ENCODE data around the gene CXCL14.

The CXCL14 gene

DNA sequence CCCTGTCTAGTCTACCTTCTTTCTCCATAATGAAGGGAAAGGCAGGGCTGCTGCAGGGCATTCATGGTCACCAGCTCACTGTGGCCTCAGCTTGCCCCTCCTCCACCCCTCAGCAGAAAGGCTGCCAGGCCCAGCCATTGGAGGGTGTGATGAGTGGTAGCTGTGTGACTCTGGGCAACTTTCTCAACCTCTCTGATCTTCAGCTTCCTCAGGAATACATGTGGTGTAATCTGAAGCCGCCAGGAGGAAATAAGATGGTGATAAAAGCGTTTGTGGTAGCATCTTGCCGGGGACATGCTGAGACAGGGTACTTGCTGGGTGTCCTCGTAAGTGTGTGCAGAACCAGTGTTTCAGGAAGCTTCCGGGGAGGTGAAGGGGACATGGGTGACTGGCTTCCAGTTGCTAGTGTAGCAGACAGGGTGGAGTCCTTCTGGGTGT lies 9.8 kb downstream of the CXCL14 start:
- Histone ChIP-seq H3K4me2 (ENCODE audit: insufficient read depth, low read length, poor library complexity, severe bottlenecking) (no peak overlapping the region), H3K18ac (ENCODE audit: low read length) (no peak overlapping the region), H3K9me3 (replicated peaks in 1 of 2; ENCODE audit: control insufficient read depth in 2 of 2, insufficient read depth in 1 of 2, low read depth in 1 of 2, low read length in 2 of 2) (no peaks in the 10 kb centered on the region), H3K36me3 (replicated peaks in 1 of 2; ENCODE audit: control insufficient read depth in 2 of 2, insufficient read depth in 2 of 2, low read length in 2 of 2) (no peaks in the 10 kb centered on the region), H2BK15ac (ENCODE audit: low read length) (no peak overlapping the region), H3K27ac (replicated peaks; ENCODE audit: low read length) (no peak overlapping the region), H3K79me1 (ENCODE audit: low read depth, low read length) (no peaks in the 10 kb centered on the region), H2BK120ac (ENCODE audit: low read depth, low read length) (no peak overlapping the region), H3K23ac (ENCODE audit: low read depth, low read length, poor library complexity) (no peak overlapping the region), H3K9ac (ENCODE audit: low read depth, low read length, poor library complexity) (no peak overlapping the region), H2AK5ac (ENCODE audit: low read depth, low read length) (no peak overlapping the region), H3K14ac (ENCODE audit: low read length) (no peak overlapping the region), H3K4ac (ENCODE audit: low read length) (no peak overlapping the region), H2AFZ (ENCODE audit: low read length) (no peak overlapping the region), H2BK5ac (ENCODE audit: low read length) (no peak overlapping the region), H3K27me3 (ENCODE audit: control insufficient read depth in 3 of 3, insufficient read depth in 3 of 3, low read depth in 1 of 3, low read length in 3 of 3) (peaks cover 0 to 13% (median 0%) of the 10 kb centered on the region in 3 experiments), H4K91ac (ENCODE audit: low read depth, low read length, poor library complexity) (no peak overlapping the region), H3K4me3 (ENCODE audit: low read length in 2 of 2) (no peak overlapping the region), H3K4me1 (ENCODE audit: control insufficient read depth in 2 of 2, insufficient read depth in 1 of 2, low read depth in 1 of 2, low read length in 2 of 2) (peaks cover 0 to 2% of the 10 kb centered on the region in 2 donors), H2BK12ac (ENCODE audit: low read length) (no peak overlapping the region), H4K8ac (ENCODE audit: low read depth, low read length) (no peak overlapping the region)
- WGBS, 2 donors (ENCODE audit: extremely low coverage in 2 of 2, insufficient read length in 2 of 2, insufficient replicate concordance in 1 of 2) = no CpG with 5 or more reads among the region's 5 CpGs
- DNase-seq (ENCODE audit: low spot score) = no peak

DNA sequence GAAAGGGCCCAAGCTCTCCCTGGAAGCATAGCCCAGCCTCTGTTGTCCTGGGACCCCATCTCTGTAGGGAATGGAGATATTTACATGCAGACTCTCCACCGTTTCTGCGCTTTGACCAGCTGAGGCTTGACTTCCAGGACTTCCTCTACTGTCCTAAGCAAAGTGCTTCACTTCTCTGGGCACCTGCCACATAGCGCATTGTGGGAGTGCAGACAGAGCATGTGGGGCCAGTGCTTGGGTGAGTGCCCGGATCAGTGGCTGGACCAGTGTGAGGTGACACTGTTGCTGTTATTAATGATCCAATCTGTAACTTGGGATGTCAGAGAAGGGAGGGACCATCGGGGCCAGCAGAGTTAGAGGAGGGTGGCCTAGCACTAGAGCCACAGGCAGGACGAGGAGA lies 10.5 kb downstream of the CXCL14 start:
- no peaks in the 10 kb centered on the region for H3K79me1 ChIP-seq (ENCODE audit: low read depth, low read length)
- no peaks in the 10 kb centered on the region for H3K9me3 ChIP-seq (replicated peaks in 1 of 2; ENCODE audit: control insufficient read depth in 2 of 2, insufficient read depth in 1 of 2, low read depth in 1 of 2, low read length in 2 of 2)
- no peak overlapping the region for H3K27ac ChIP-seq (replicated peaks; ENCODE audit: low read length)
- no peak overlapping the region for H3K4me3 ChIP-seq (ENCODE audit: low read length in 2 of 2)
- H3K18ac ChIP-seq (ENCODE audit: low read length) = peak overlapping the region; percentile 61
- no peak overlapping the region for H3K4ac ChIP-seq (ENCODE audit: low read length)
- DNase-seq (ENCODE audit: low spot score) = no peak
- no peak overlapping the region for H2AFZ ChIP-seq (ENCODE audit: low read length)
- peaks cover 0 to 13% (median 0%) of the 10 kb centered on the region in 3 experiments for H3K27me3 ChIP-seq (ENCODE audit: control insufficient read depth in 3 of 3, insufficient read depth in 3 of 3, low read depth in 1 of 3, low read length in 3 of 3)
- H2BK15ac ChIP-seq (ENCODE audit: low read length) = no peak overlapping the region
- H4K8ac ChIP-seq (ENCODE audit: low read depth, low read length) = no peak overlapping the region
- H3K36me3 ChIP-seq (replicated peaks in 1 of 2; ENCODE audit: control insufficient read depth in 2 of 2, insufficient read depth in 2 of 2, low read length in 2 of 2) = no peaks in the 10 kb centered on the region
- no peak overlapping the region for H2BK12ac ChIP-seq (ENCODE audit: low read length)
- WGBS, 2 donors (ENCODE audit: extremely low coverage in 2 of 2, insufficient read length in 2 of 2, insufficient replicate concordance in 1 of 2) = no CpG with 5 or more reads among the region's 6 CpGs
- no peak overlapping the region for H4K91ac ChIP-seq (ENCODE audit: low read depth, low read length, poor library complexity)
- H3K9ac ChIP-seq (ENCODE audit: low read depth, low read length, poor library complexity) = peak overlapping the region; percentile 26
- H3K23ac ChIP-seq (ENCODE audit: low read depth, low read length, poor library complexity) = no peak overlapping the region
- H3K14ac ChIP-seq (ENCODE audit: low read length) = peak overlapping the region; percentile 56
- peak overlapping the region; percentile 85 for H2AK5ac ChIP-seq (ENCODE audit: low read depth, low read length)
- H2BK5ac ChIP-seq (ENCODE audit: low read length) = no peak overlapping the region
- H3K4me1 ChIP-seq (ENCODE audit: control insufficient read depth in 2 of 2, insufficient read depth in 1 of 2, low read depth in 1 of 2, low read length in 2 of 2) = peaks cover 0 to 2% of the 10 kb centered on the region in 2 donors
- no peak overlapping the region for H3K4me2 ChIP-seq (ENCODE audit: insufficient read depth, low read length, poor library complexity, severe bottlenecking)
- H2BK120ac ChIP-seq (ENCODE audit: low read depth, low read length) = no peak overlapping the region

GRCh38 chr5:135567661-135568060 lies 11.1 kb downstream of the CXCL14 start:
- Histone ChIP-seq H2BK15ac (ENCODE audit: low read length) (no peak overlapping the region), H3K27ac (replicated peaks; ENCODE audit: low read length) (no peak overlapping the region), H2AFZ (ENCODE audit: low read length) (no peak overlapping the region), H3K36me3 (replicated peaks in 1 of 2; ENCODE audit: control insufficient read depth in 2 of 2, insufficient read depth in 2 of 2, low read length in 2 of 2) (no peaks in the 10 kb centered on the region), H3K14ac (ENCODE audit: low read length) (no peak overlapping the region), H2AK5ac (ENCODE audit: low read depth, low read length) (no peak overlapping the region), H4K91ac (ENCODE audit: low read depth, low read length, poor library complexity) (no peak overlapping the region), H3K4me2 (ENCODE audit: insufficient read depth, low read length, poor library complexity, severe bottlenecking) (no peak overlapping the region), H3K18ac (ENCODE audit: low read length) (no peak overlapping the region), H3K27me3 (ENCODE audit: control insufficient read depth in 3 of 3, insufficient read depth in 3 of 3, low read depth in 1 of 3, low read length in 3 of 3) (peaks cover 0 to 13% (median 0%) of the 10 kb centered on the region in 3 experiments), H3K23ac (ENCODE audit: low read depth, low read length, poor library complexity) (no peak overlapping the region), H2BK12ac (ENCODE audit: low read length) (no peak overlapping the region), H3K9me3 (replicated peaks in 1 of 2; ENCODE audit: control insufficient read depth in 2 of 2, insufficient read depth in 1 of 2, low read depth in 1 of 2, low read length in 2 of 2) (no peaks in the 10 kb centered on the region), H4K8ac (ENCODE audit: low read depth, low read length) (no peak overlapping the region), H2BK5ac (ENCODE audit: low read length) (no peak overlapping the region), H3K79me1 (ENCODE audit: low read depth, low read length) (no peaks in the 10 kb centered on the region), H2BK120ac (ENCODE audit: low read depth, low read length) (no peak overlapping the region), H3K9ac (ENCODE audit: low read depth, low read length, poor library complexity) (peak overlapping the region; percentile 31), H3K4me1 (ENCODE audit: control insufficient read depth in 2 of 2, insufficient read depth in 1 of 2, low read depth in 1 of 2, low read length in 2 of 2) (peaks cover 0 to 2% of the 10 kb centered on the region in 2 donors), H3K4me3 (ENCODE audit: low read length in 2 of 2) (no peak overlapping the region), H3K4ac (ENCODE audit: low read length) (no peak overlapping the region)
- no CpG with 5 or more reads among the region's 4 CpGs for WGBS, 2 donors (ENCODE audit: extremely low coverage in 2 of 2, insufficient read length in 2 of 2, insufficient replicate concordance in 1 of 2)
- DNase-seq (ENCODE audit: low spot score) = no peak

GRCh38 chr5:135566422-135567400 lies 12.1 kb downstream of the CXCL14 start:
- peaks cover 0 to 9% (median 0%) of the 10 kb centered on the region in 3 experiments for H3K27me3 ChIP-seq (ENCODE audit: control insufficient read depth in 3 of 3, insufficient read depth in 3 of 3, low read depth in 1 of 3, low read length in 3 of 3)
- H3K14ac ChIP-seq (ENCODE audit: low read length) = no peak overlapping the region
- H4K91ac ChIP-seq (ENCODE audit: low read depth, low read length, poor library complexity) = no peak overlapping the region
- H3K9me3 ChIP-seq (replicated peaks in 1 of 2; ENCODE audit: control insufficient read depth in 2 of 2, insufficient read depth in 1 of 2, low read depth in 1 of 2, low read length in 2 of 2) = no peaks in the 10 kb centered on the region
- H4K8ac ChIP-seq (ENCODE audit: low read depth, low read length) = no peak overlapping the region
- H2BK12ac ChIP-seq (ENCODE audit: low read length) = no peak overlapping the region
- H2AFZ ChIP-seq (ENCODE audit: low read length) = no peak overlapping the region
- no peaks in the 10 kb centered on the region for H3K79me1 ChIP-seq (ENCODE audit: low read depth, low read length)
- H2AK5ac ChIP-seq (ENCODE audit: low read depth, low read length) = no peak overlapping the region
- H2BK15ac ChIP-seq (ENCODE audit: low read length) = no peak overlapping the region
- no peak overlapping the region for H3K27ac ChIP-seq (replicated peaks; ENCODE audit: low read length)
- H3K4me2 ChIP-seq (ENCODE audit: insufficient read depth, low read length, poor library complexity, severe bottlenecking) = no peak overlapping the region
- H3K9ac ChIP-seq (ENCODE audit: low read depth, low read length, poor library complexity) = no peak overlapping the region
- H2BK120ac ChIP-seq (ENCODE audit: low read depth, low read length) = no peak overlapping the region
- peak overlapping the region; percentile 9 for H3K23ac ChIP-seq (ENCODE audit: low read depth, low read length, poor library complexity)
- H3K4me3 ChIP-seq (ENCODE audit: low read length in 2 of 2) = no peak overlapping the region
- no peak overlapping the region for H2BK5ac ChIP-seq (ENCODE audit: low read length)
- no peak for DNase-seq (ENCODE audit: low spot score)
- H3K18ac ChIP-seq (ENCODE audit: low read length) = peak overlapping the region; percentile 7
- WGBS, 2 donors (ENCODE audit: extremely low coverage in 2 of 2, insufficient read length in 2 of 2, insufficient replicate concordance in 1 of 2) = no CpG with 5 or more reads among the region's 16 CpGs
- no peak overlapping the region for H3K4ac ChIP-seq (ENCODE audit: low read length)
- H3K36me3 ChIP-seq (replicated peaks in 1 of 2; ENCODE audit: control insufficient read depth in 2 of 2, insufficient read depth in 2 of 2, low read length in 2 of 2) = no peaks in the 10 kb centered on the region
- peaks cover 0 to 2% of the 10 kb centered on the region in 2 donors for H3K4me1 ChIP-seq (ENCODE audit: control insufficient read depth in 2 of 2, insufficient read depth in 1 of 2, low read depth in 1 of 2, low read length in 2 of 2)

All from neuronal stem cell (in vitro differentiated cells).